Epithelial cell of esophagus (primary cell): ENCODE measurements around the gene DENND1C.
"Not testable (repeated sequence)": the region's sequence is repeated elsewhere in the genome, so short reads cannot be mapped to it uniquely, and the experiment has no call there.

ENCODE experiments used
- DNase-seq: peaks from one replicate; pipeline ENCODE4 v3.0.0; 2010; ENCODE audit warnings: low read depth
- H3K4me3 ChIP-seq: 2 replicates; pipeline ENCODE4 v1.5.1; 2011; ENCODE audit warnings: mild to moderate bottlenecking, low read length, control low read depth
- TF ChIP-seq, protein P1 (sequence below): IDR thresholded peaks from 2 replicates; pipeline ENCODE4 v1.5.1; 2011; ENCODE audit warnings: low read depth, mild to moderate bottlenecking, low read length, control low read depth, inconsistent platforms; ENCODE audit not compliant: insufficient read depth; ENCODE audit errors: missing control alignments

Gene DENND1C

DNA sequence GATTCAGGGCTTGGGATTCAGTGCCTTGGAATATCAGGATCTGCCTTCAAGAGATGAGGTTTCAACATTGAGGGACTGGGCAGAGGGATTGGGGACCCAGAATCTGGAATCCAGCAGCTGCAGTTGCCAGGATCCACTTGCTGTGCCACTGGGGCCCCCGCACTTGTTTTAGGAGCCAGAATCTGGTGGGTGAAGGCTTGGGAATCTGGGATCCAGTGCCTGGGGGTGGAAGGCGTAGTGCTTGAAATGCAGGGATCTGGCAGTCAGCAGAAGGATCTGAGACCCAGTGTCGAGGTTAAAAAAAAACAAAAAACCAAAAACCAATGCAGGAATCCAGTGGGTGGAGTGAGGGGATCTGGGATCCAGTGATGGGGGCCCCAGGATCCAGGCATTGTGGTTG is 40.7 kb downstream of the DENND1C start:
- TF ChIP-seq, protein P1, sequence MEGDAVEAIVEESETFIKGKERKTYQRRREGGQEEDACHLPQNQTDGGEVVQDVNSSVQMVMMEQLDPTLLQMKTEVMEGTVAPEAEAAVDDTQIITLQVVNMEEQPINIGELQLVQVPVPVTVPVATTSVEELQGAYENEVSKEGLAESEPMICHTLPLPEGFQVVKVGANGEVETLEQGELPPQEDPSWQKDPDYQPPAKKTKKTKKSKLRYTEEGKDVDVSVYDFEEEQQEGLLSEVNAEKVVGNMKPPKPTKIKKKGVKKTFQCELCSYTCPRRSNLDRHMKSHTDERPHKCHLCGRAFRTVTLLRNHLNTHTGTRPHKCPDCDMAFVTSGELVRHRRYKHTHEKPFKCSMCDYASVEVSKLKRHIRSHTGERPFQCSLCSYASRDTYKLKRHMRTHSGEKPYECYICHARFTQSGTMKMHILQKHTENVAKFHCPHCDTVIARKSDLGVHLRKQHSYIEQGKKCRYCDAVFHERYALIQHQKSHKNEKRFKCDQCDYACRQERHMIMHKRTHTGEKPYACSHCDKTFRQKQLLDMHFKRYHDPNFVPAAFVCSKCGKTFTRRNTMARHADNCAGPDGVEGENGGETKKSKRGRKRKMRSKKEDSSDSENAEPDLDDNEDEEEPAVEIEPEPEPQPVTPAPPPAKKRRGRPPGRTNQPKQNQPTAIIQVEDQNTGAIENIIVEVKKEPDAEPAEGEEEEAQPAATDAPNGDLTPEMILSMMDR, result no peak
- no peak for DNase-seq
- H3K4me3 ChIP-seq, result no peak overlapping the region

GRCh38 chr19:6439743-6440142 is 41.8 kb downstream of the DENND1C start:
- H3K4me3 ChIP-seq, result no peak overlapping the region
- TF ChIP-seq, protein P1, result no peak
- no peak for DNase-seq

DNA sequence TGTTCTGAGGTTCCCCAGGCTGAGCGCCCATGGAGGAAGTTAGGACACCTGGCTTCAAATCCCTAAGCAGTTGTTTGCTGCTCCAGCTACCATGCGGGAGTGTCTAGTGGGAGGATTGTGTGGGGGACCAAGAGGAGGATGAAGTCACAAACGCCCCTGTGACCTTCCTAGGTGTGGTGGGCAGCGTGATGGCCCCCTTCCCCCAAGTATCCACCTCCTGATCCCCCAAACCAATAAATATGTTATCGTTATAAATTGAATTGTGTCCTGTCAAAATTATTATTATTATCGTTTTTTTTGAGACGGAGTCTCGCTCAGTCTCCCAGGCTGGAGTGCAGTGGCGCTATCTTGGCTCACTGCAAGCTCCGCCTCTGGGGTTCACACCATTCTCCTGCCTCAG is 47.9 kb downstream of the DENND1C start, which contains the start of gene SLC25A41:
Gene SLC25A41 (minus strand): TSS at position 101 of the 400 bp plus-strand sequence. CDS start 70 bp downstream, at position 31.
- TF ChIP-seq, protein P1, result no peak
- no peak for DNase-seq
- H3K4me3 ChIP-seq, result no peak within 1 kb of the TSS

GRCh38 chr19:6433165-6433564 is 48.4 kb downstream of the DENND1C start:
- H3K4me3 ChIP-seq, result no peak overlapping the region
- TF ChIP-seq, protein P1, result no peak
- no peak for DNase-seq

DNA sequence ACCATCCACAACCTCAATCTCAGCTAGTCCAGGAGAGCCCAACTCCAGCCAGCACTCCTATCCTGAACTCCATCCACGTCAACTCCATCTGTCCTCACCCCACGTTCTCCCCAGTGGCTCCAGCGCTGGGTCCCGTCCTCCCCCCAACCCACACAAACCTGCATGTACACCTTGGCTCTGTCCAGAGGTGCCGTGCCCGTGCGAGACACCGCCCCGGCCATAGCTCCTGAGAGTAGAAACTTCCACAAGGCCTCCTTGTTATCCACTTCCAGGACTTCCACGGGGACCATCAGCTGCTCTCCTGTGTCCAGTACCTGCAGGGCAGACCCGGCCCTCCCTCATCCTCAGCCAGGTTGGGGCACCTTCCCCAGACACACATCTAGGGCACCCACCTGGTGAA is 49.7 kb downstream of the DENND1C start:
- no peak for DNase-seq
- H3K4me3 ChIP-seq, result no peak overlapping the region
- TF ChIP-seq, protein P1, result no peak

DNA sequence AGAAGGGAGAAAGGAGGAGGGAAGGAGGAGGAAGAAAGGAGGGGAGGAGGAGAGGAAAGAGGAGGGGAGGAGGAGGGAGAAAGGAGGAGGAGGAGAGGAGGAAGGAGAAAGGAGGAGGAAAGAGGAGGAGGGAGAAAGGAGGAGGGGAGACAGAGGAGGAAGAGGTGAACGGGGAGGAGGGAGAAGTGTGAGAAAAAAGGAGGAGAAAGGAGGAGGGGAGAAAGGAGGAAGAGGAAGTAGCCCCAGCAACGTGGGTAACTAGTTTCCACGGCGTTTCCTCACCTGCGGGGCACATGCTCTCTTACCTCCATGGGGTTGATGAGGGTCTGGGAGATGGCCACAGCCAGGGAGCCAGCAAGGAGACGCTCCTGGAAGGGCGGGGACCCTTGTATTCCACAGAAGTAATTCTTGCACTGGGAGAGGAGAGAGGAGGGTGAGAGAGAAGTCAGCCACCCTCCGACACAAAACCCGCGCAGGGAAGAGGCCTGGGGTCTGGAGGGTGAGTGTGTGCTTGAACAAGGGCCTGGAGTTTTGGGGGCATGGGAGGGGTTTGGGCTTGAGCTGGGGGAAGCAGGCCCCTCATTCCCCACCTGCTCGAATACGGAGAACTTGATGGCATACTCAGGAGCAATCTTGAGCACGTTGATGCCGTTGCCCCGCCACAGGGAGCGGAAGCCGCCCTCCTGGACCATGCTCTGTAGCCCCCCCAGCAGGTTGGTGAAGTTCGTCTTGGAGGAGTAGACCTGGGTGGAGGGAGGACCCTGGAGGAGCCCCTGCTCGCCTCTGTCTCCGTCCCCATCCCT is 52.0 kb downstream of the DENND1C start:
- TF ChIP-seq, protein P1, result no peak
- no peak overlapping the region for H3K4me3 ChIP-seq
- DNase-seq, result no peak

- not testable (repeated sequence) for DNase-seq, H3K4me3 ChIP-seq
Measured at GRCh38 chr19:6428692-6429418, 52.7 kb downstream of the DENND1C start.
